Stomach smooth muscle (tissue), 2 donors: Measurements from ENCODE around the gene C16orf95.

Experiments used
- H3K27ac ChIP-seq: one replicate; pipeline ENCODE4 v1.7.0; 2013; ENCODE audit warnings: mild to moderate bottlenecking, low read length, inconsistent platforms
- H3K27me3 ChIP-seq, 2 donors: one replicate each; pipeline ENCODE4 v1.7.0; 2013; ENCODE audit warnings: low read length in 2 of 2; ENCODE audit not compliant: insufficient read depth in 2 of 2, control insufficient read depth in 1 of 2
- H3K36me3 ChIP-seq, 2 donors: one replicate each; pipeline ENCODE4 v1.7.0; 2013; ENCODE audit warnings: low read length in 2 of 2; ENCODE audit not compliant: control insufficient read depth in 2 of 2, insufficient read depth in 2 of 2
- H3K4me1 ChIP-seq: one replicate; pipeline ENCODE4 v1.7.0; 2013; ENCODE audit warnings: low read length; ENCODE audit not compliant: control insufficient read depth, insufficient read depth
- H3K4me3 ChIP-seq, 2 donors: one replicate each; pipeline ENCODE4 v1.7.0; 2013; ENCODE audit warnings: low read length in 2 of 2
- H3K9ac ChIP-seq, 2 donors: one replicate each; pipeline ENCODE4 v1.7.0; 2013; ENCODE audit warnings: low read length in 2 of 2, mild to moderate bottlenecking in 1 of 2
- H3K9me3 ChIP-seq, 2 donors: one replicate each; pipeline ENCODE4 v1.7.0; 2013; ENCODE audit warnings: low read length in 2 of 2; ENCODE audit not compliant: control insufficient read depth in 2 of 2
- donor health status: healthy.
- donor health status: Pancreatic carcinoma.

Gene C16orf95

GRCh38 chr16:87312008-87312407 is 5.2 kb downstream of the C16orf95 start:
- no peaks in the 10 kb centered on the region for H3K9me3 ChIP-seq
- H3K36me3 ChIP-seq, result no peaks in the 10 kb centered on the region
- no peak overlapping the region for H3K27ac ChIP-seq
- H3K9ac ChIP-seq, result no peak overlapping the region
- peaks cover 2% of the 10 kb centered on the region for H3K4me1 ChIP-seq
- no peak overlapping the region for H3K4me3 ChIP-seq
- no peaks in the 10 kb centered on the region for H3K27me3 ChIP-seq

- no peak overlapping the region for H3K4me3 ChIP-seq
- H3K4me1 ChIP-seq, result no peaks in the 10 kb centered on the region
- no peaks in the 10 kb centered on the region for H3K36me3 ChIP-seq
- H3K9me3 ChIP-seq, result no peaks in the 10 kb centered on the region
- H3K27me3 ChIP-seq, result no peaks in the 10 kb centered on the region
- no peak overlapping the region for H3K27ac ChIP-seq
- no peak overlapping the region for H3K9ac ChIP-seq
Measured at GRCh38 chr16:87311387-87311786, 5.8 kb downstream of the C16orf95 start.

- H3K27me3 ChIP-seq, result no peaks in the 10 kb centered on the region
- H3K36me3 ChIP-seq, result no peaks in the 10 kb centered on the region
- no peaks in the 10 kb centered on the region for H3K4me1 ChIP-seq
- H3K27ac ChIP-seq, result no peak overlapping the region
- H3K4me3 ChIP-seq, result no peak overlapping the region
- H3K9me3 ChIP-seq, result no peaks in the 10 kb centered on the region
- H3K9ac ChIP-seq, result no peak overlapping the region
Measured at GRCh38 chr16:87310610-87311009, 6.6 kb downstream of the C16orf95 start.

GRCh38 chr16:87309620-87310525 is 7.3 kb downstream of the C16orf95 start:
- Histone ChIP-seq H3K36me3 (no peaks in the 10 kb centered on the region), H3K27ac (no peak overlapping the region), H3K4me1 (no peaks in the 10 kb centered on the region), H3K9ac (no peak overlapping the region), H3K9me3 (no peaks in the 10 kb centered on the region), H3K4me3 (no peak overlapping the region), H3K27me3 (no peaks in the 10 kb centered on the region)

- Histone ChIP-seq H3K27me3 (no peaks in the 10 kb centered on the region), H3K4me3 (no peak overlapping the region), H3K27ac (no peak overlapping the region), H3K9ac (no peak overlapping the region), H3K9me3 (no peaks in the 10 kb centered on the region), H3K4me1 (no peaks in the 10 kb centered on the region), H3K36me3 (no peaks in the 10 kb centered on the region)
Measured at GRCh38 chr16:87308826-87309225, 8.4 kb downstream of the C16orf95 start.

- Histone ChIP-seq H3K4me1 (no peaks in the 10 kb centered on the region), H3K9me3 (no peaks in the 10 kb centered on the region), H3K27me3 (no peaks in the 10 kb centered on the region), H3K36me3 (no peaks in the 10 kb centered on the region), H3K4me3 (no peak overlapping the region), H3K27ac (no peak overlapping the region), H3K9ac (no peak overlapping the region)
Measured at GRCh38 chr16:87306516-87306915, 10.7 kb downstream of the C16orf95 start.

- no peak overlapping the region for H3K27ac ChIP-seq
- H3K27me3 ChIP-seq, result no peaks in the 10 kb centered on the region
- H3K4me1 ChIP-seq, result no peaks in the 10 kb centered on the region
- no peak overlapping the region for H3K9ac ChIP-seq
- H3K4me3 ChIP-seq, result no peak overlapping the region
- H3K36me3 ChIP-seq, result no peaks in the 10 kb centered on the region
- H3K9me3 ChIP-seq, result no peaks in the 10 kb centered on the region
Measured at GRCh38 chr16:87305505-87306391, 11.4 kb downstream of the C16orf95 start.

- Histone ChIP-seq H3K4me1 (no peaks in the 10 kb centered on the region), H3K4me3 (no peak overlapping the region)
Measured at GRCh38 chr16:87304951-87305350, 12.2 kb downstream of the C16orf95 start.

GRCh38 chr16:87303962-87304521 is 13.2 kb downstream of the C16orf95 start:
- Histone ChIP-seq H3K4me3 (no peak overlapping the region), H3K4me1 (no peaks in the 10 kb centered on the region), H3K9ac (no peak overlapping the region), H3K9me3 (no peaks in the 10 kb centered on the region), H3K27ac (no peak overlapping the region), H3K27me3 (no peaks in the 10 kb centered on the region), H3K36me3 (no peaks in the 10 kb centered on the region)

More at GRCh38 chr16:87304951-87305350, 12.2 kb downstream of the C16orf95 start:
- H3K9me3 ChIP-seq, result no peaks in the 10 kb centered on the region
- H3K27ac ChIP-seq, result no peak overlapping the region
- no peaks in the 10 kb centered on the region for H3K36me3 ChIP-seq
- no peak overlapping the region for H3K9ac ChIP-seq
- H3K27me3 ChIP-seq, result no peaks in the 10 kb centered on the region

- H3K36me3 ChIP-seq, result no peaks in the 10 kb centered on the region
- no peak overlapping the region for H3K9ac ChIP-seq
- no peak overlapping the region for H3K4me3 ChIP-seq
- no peaks in the 10 kb centered on the region for H3K9me3 ChIP-seq
- H3K4me1 ChIP-seq, result no peaks in the 10 kb centered on the region
- no peak overlapping the region for H3K27ac ChIP-seq
- H3K27me3 ChIP-seq, result no peaks in the 10 kb centered on the region
Measured at GRCh38 chr16:87303431-87303930, 13.7 kb downstream of the C16orf95 start.
